ENCODE measurements around the gene MECP2.

MECP2 gene

DNA sequence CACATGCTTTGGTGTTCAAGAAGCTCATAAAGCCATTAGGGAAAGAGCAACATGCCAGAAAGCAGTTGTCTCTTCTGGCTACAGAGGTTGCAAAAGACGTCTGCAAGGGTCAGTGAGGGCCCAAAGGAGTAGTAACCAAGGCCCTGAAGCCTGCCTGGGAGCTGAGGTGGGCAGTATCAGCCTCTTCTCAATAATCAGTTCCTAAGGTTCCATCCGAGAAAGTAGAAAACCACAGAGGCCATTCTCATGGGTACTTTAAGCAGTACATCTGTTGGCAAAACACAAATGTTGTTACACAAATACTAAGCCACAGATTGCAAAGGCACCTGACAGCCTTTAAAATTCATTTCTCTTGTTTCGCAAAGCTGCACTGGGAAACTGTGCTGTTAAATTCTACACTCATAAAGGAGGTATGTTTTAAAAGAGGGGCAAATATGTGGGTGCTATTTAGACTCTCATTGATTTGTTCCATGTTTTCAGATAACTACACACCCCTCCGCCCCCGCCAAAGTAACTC, 37.7 kb downstream of the MECP2 start:
- no peak for DNase-seq (ENCODE audit: low spot score)

DNA sequence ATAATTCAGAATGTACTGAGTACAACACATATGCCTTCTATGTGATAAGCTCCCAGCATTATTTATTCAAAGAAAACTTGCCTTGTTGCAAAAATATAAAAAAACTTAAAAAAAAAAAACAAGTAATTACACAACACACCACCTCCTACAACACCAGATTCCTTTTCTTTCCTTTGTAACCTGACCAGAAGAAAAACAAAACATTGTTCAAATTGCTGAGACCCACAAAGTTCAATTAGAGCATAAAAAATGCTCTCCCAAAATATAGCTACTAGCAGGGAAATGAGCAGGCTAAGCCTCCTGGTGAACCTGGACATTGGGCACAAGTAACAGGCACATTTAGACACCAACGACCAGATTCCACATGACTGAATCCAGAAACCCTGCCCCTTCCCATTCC, 38.3 kb downstream of the MECP2 start:
- no peak for DNase-seq (ENCODE audit: low spot score)

GRCh38 chrX:154058214-154058997, 39.1 kb downstream of the MECP2 start:
- no peak for DNase-seq (ENCODE audit: low spot score)

- no peak for DNase-seq (ENCODE audit: low spot score)
Observed at GRCh38 chrX:154057791-154058190, 39.7 kb downstream of the MECP2 start.

GRCh38 chrX:154056770-154057241, 40.7 kb downstream of the MECP2 start:
- no peak for DNase-seq (ENCODE audit: low spot score)

- DNase-seq (ENCODE audit: low spot score), result peak; percentile 55
Observed at GRCh38 chrX:154051201-154051810, 46.2 kb downstream of the MECP2 start.

GRCh38 chrX:154050113-154050495, 47.4 kb downstream of the MECP2 start:
- no peak for DNase-seq (ENCODE audit: low spot score)

DNA sequence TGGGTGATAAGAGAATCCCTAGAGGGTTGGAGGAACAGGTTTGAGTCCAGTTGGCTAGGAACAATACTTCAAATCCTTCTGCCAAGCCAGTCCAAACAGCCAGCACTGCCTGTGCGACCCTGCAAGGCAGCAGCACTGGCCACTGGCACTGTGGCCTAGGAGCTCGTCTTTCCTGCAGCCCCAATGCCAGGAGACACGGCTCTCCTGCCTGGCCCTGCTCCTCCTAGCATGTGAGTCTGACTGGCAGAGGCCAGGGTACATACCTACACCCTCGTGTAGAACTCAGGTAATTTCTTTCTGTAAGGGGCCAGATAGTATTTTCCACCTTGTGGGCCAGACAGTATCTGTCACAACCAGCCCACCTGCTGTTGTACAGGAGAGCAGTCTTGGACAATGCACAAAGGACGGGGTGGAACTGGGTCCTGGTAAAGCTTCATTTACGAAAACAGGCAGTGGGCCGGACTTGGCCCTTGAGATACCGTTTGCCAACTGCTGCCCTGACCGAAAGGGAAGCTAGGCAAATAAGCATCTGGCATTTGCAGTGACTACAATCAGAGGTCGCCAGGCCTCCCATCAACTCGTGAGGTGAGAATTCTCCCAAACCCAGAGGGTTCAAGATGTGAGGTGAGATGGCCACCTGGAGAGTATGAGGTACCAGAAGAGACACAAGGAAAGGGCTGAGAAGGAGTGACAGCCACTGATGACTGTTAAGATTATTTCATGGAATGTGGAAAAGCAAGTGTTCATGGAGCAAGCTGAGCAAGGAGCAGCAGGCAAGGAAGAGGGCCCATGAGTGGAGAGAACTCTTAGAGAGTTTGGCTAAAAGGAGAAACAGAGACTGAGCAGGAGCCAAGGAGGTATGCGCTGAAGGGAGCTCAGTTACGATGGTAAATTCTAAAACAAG, 48.1 kb downstream of the MECP2 start:
- no peak for DNase-seq (ENCODE audit: low spot score)

- no peak for DNase-seq (ENCODE audit: low spot score)
Observed at GRCh38 chrX:154048398-154048797, 49.1 kb downstream of the MECP2 start.

- no peak for DNase-seq (ENCODE audit: low spot score)
Observed at GRCh38 chrX:154046940-154047610, 50.4 kb downstream of the MECP2 start.

DNA sequence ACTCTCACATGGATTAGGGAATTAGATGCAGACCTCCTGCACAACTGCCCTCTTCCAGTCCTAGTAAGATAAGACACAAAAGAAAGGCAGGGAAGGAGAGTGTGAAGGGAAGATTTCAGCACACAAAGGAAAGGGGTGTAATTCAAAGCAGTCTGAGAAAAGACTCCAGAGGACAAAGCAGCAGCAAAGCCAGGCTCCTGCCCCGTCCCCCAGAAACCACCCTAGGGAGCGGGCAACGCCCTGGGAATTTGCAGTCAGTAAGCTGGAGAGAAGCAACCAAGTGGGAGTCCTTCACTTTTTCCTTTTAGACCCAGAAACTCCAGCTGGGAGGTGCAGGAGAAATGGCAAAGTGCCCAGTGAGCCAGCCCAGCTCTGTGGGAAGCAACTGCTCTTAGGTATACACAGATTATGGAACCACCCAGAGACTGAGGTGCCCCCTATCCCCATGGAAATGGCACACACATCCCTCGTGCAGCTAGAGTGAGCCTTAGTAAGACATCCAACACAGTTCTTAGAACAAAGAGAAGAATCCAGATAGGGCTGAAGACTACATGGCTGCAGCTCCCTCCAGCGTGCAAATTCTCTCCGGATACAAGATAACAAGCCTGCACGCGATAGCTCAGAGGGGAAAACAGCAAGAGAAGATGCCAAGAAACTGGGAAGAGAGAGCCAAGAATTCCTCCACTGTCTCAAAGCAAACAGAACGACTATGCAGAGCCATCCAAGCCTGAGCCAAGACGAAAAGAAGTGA, 51.3 kb downstream of the MECP2 start:
- no peak for DNase-seq (ENCODE audit: low spot score)

DNA sequence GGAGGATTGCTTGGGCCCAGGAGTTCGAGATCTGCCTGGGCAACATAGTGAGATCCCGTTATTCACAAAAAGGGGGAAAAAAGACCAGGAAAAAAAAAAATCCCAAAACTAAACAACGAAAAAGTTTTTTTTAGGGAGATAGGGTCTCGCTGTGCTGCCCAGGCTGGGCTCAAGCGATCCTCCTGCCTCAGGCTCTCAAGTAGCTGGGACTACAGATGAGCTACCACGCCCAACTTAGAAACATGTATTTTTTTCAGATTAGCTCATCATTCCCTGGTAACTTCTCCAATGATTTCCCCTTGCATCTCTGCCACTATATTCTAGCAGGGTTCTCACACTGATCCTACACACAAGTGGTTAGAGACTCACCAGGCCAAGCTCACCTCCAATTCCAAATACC, 53.4 kb downstream of the MECP2 start:
- no peak for DNase-seq (ENCODE audit: low spot score)

DNA sequence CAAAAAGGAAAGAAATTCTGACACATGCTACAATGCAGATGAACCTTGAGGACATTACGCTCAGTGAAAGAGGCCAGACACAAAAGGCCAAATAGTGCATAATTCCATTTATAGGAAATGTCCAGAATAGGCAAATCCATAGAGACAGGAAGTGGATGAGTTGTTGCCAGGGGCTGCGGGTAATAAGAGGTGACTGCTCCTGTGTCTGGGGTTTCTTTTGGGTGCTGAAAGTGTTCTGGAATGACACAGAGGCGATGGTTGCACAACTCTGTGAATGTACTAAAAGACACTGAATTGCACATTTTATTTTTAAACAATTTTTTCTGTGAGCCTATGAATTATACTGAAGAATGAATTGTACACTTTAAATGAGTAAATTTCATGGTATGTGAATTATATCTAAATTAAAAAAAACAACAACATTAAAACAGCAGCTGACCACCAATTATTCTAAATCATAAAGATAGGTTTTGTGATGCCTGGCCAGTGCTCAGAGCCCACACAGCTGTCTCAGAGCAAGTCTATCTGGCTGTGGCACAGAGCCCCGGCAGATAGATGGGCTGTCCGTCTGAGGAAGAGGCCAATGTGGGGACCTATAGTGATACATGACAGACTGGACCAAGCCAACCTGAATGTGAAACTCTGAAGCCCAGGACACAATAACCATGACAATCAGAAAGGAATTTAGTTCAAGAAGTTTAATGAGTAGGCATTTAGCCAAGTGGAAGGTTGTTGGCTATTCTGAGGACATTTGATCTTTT, 54.3 kb downstream of the MECP2 start:
- no peak for DNase-seq (ENCODE audit: low spot score)

- no peak for DNase-seq (ENCODE audit: low spot score)
Observed at GRCh38 chrX:154040863-154041262, 56.7 kb downstream of the MECP2 start.

- no peak for DNase-seq (ENCODE audit: low spot score)
Observed at GRCh38 chrX:154040307-154040756, 57.2 kb downstream of the MECP2 start.

DNA sequence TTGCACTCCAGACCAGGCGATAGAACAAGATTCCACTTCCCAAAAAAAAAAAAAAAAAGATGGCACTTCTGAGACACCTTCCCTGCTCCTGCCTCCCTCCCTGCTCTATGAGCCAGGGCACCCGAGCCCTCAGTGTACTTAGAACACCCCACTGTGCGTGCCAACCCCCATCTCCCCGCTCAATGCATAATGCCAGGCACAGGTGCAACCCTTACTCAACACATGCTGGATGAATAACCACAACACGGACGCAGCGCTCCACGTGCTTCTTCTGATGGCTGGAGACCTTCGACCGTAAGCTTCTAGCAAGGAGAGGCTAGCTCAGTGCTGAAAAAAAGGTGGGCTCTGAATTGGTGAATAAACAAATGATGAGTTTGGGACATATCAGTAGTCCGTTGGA, 57.9 kb downstream of the MECP2 start:
- DNase-seq (ENCODE audit: low spot score), result no peak

GRCh38 chrX:154038656-154039055, 58.9 kb downstream of the MECP2 start:
- no peak for DNase-seq (ENCODE audit: low spot score)

GRCh38 chrX:154037754-154038153, 59.8 kb downstream of the MECP2 start:
- no peak for DNase-seq (ENCODE audit: low spot score)

- no peak for DNase-seq (ENCODE audit: low spot score)
Observed at GRCh38 chrX:154036513-154036912, 61.0 kb downstream of the MECP2 start.

DNA sequence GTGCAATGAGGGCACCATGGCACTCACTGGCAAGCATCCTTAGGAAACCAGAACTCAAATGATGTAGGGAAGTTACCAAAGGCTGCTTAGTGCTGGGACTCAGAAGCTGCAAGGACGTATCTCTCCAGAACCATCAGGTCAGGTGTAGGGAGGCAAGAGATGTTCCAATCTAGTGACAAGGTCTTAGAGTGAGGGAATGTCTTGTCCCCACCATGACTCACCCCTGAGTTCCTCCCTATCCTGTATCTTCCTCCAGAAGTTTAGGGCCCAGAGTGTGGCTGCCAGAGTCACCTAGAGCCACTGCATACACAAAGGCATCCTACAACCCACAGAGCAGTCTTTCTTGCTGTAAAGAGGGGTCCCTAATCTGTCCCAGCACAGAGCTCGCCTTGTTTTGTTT, 63.7 kb downstream of the MECP2 start:
- DNase-seq (ENCODE audit: low spot score), result no peak

Data from kidney capillary endothelial cell (primary cell).